HG03025 (cell line): Measurements from ENCODE around the gene TEC.
"Not testable (repeated sequence)": the region's sequence is repeated elsewhere in the genome, so short reads cannot be mapped to it uniquely, and the experiment has no call there.

Source experiments
- ATAC-seq: cut with Tn5 transposase; IDR thresholded peaks from one replicate; pipeline ENCODE4 v1.9.1; 2021; ENCODE audit warnings: mild to moderate bottlenecking, moderate library complexity; ENCODE audit not compliant: unreplicated experiment, low FRiP score

TEC gene

GRCh38 chr4:48173056-48173991 lies 96.3 kb downstream of the TEC start:
- peak; percentile 51 for ATAC-seq

- ATAC-seq, result no peak
These were observed 97.0 kb downstream of the TEC start for GRCh38 chr4:48172651-48173050.

DNA sequence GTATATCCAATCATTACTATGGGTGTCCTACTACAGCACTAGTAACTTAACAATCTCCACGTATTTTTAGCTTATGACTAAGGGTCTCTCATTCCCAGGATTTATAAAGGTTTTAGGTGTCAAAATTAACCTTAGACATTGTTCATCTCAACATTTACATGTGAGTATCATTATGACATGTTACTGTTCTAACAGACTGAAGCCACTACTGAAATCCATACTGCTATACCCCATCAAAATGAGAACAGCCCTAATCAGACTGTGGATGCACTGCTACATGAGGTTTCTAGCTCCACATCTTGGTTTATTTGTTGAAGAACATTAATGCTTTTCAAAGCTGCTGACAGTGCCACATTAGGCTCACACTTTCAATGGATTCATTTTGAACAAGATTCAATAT lies 100.0 kb downstream of the TEC start:
- ATAC-seq, result no peak

DNA sequence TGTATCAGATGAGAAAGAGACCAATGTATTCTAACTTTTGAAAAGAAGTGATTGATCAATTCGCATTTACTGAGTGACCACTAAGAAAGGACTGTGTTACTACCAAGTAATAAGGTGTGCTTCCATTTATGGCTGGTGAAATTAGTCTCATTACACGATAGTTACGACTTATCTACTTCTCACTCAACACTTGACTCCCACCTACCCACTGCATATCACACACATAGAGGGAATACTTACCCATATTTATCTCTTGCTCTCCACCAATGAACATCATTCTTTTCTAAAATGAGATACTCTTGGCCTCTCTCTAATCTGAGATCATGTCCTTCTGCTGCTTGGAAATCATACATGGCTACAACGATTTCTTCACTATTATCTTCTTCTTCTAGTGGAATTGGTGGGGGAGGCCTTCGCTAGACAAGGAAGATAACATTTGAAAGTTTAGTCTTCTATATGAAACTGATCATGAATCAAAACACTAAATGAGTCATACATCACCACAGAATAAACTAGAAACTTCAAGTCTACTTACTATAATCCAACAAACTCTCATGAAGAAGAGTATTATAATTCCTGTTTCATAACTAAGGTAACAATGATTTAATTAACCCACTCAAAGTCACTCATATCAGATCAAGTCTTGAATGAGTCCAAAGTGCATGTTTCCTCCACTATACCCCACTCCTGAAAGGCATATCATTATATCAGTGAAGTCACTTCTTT lies 101.9 kb downstream of the TEC start:
- no peak for ATAC-seq

GRCh38 chr4:48164561-48164960 lies 105.1 kb downstream of the TEC start:
- ATAC-seq, result not testable (repeated sequence)

GRCh38 chr4:48163746-48164145 lies 105.9 kb downstream of the TEC start:
- ATAC-seq, result no peak

GRCh38 chr4:48162162-48162561 lies 107.5 kb downstream of the TEC start:
- ATAC-seq, result no peak

DNA sequence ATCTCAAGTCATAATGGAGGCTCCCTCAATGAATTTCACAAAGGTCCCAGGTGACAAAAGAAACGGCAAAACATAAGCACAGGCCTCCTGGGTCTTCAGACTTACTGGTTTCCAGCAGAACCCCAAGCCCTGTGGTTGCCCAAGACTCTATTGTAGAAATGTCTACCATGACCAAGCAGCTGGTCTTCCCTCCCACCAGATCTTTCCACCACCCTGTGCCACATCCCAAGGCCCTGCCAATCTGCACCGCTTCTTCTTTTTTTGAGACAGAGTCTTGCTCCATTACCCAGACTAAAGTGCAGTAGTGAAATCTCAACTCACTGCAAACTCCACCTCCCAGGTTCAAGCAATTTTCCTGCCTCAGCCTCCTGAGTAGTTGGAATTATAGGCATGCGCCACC lies 112.4 kb downstream of the TEC start:
- no peak for ATAC-seq

DNA sequence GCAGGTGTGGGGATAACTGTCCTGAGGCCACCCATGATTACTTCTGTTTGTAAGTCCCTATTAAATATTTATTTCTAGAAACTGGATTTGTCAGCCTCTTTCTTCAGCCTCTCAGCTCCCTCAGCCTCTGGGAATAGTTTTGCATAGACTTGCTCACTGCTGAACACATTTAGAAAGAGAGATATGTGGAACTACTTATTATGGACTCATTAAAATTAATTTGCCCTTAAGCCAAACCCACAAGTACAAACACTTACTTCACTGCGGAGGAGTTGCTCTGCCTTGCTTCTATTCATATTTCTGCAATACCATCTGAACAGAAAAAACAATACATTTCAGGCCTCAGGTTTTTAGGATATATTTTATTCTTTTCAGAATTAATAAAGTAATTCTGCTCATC lies 113.2 kb downstream of the TEC start:
- ATAC-seq, result no peak

- ATAC-seq, result no peak
These were observed 115.7 kb downstream of the TEC start for GRCh38 chr4:48153791-48154550.

- no peak for ATAC-seq
These were observed 117.4 kb downstream of the TEC start for GRCh38 chr4:48152259-48152658.

- ATAC-seq, result no peak
These were observed 119.7 kb downstream of the TEC start for GRCh38 chr4:48149827-48150370.

GRCh38 chr4:48147621-48148020 lies 122.0 kb downstream of the TEC start:
- no peak for ATAC-seq

- no peak for ATAC-seq
These were observed 128.6 kb downstream of the TEC start for GRCh38 chr4:48141048-48141447.

- ATAC-seq, result no peak
These were observed 129.9 kb downstream of the TEC start for GRCh38 chr4:48139691-48140090.

DNA sequence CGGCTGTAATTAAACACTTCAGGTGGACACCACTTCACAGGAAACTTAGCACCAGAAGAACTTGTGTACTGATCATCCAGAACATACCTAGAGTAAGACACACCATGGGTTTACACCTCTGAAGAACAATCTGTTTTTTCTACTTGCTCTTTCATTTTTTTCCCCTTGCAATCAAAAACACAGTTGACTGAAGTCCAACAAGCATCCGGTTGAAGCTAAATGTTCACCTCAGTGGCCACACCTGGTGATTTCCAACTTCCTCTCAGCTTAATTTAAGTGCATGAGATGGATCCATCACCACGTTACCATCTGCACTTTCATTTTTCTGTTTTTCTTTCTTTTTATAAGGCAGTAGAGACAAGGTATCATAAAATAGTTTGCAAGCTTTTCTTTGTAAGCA lies 130.7 kb downstream of the TEC start:
- no peak for ATAC-seq

GRCh38 chr4:48138511-48138910 lies 131.1 kb downstream of the TEC start:
- no peak for ATAC-seq

DNA sequence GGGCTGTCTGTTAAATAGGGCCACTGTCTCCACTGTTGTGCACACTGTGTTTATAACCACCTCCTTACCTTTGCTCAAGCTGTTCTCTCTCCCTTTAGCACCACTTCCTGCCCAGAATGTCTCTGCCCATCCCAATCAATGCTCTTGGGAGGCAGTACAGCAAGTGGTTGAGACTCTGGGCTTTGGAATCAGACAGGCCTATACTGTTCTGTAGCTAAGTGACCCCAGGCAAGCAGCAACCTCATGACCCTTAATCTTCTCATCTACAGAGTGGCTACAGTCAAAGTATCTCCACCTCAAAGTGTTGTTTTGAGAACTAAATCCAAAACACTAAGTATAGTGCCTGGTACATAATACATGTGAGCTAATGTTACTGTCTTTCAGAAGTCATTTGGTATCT lies 131.8 kb downstream of the TEC start:
- no peak for ATAC-seq

DNA sequence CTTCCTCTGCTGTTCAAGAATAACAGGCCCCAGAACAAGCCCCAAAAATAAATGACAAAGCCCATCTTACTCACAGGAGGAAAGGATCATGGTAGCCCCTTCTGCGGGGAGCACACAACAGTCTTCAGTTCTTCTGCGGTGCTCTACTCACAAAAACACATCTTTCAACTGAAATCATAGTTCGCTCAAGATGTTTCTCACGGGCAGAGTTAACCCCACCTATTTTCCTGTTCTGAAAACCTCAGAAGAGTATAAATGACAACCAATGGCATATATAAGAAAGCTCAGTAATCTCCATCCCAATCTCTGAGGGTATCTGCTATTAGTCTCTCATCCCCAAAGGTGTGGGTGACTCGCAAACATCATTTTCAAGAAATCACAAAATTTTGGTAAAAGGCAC lies 135.6 kb downstream of the TEC start, which contains the start of gene TXK:
TXK (minus strand) TSS at position 170 of the 400 bp plus-strand sequence; CDS start at position 90, 80 bp downstream.
- no peak for ATAC-seq

- no peak for ATAC-seq
These were observed 136.0 kb downstream of the TEC start for GRCh38 chr4:48133669-48134068.

GRCh38 chr4:48131736-48132135 lies 137.9 kb downstream of the TEC start:
- no peak for ATAC-seq
